ENCODE data around the gene SCYGR1. TPM values are rescaled to one million over a fixed set of nuclear protein-coding genes. Genes with fewer than 3 reads are reported as not detected.

SCYGR1 gene
- total RNA-seq, 1 donor from 2014 or later: not detected

DNA sequence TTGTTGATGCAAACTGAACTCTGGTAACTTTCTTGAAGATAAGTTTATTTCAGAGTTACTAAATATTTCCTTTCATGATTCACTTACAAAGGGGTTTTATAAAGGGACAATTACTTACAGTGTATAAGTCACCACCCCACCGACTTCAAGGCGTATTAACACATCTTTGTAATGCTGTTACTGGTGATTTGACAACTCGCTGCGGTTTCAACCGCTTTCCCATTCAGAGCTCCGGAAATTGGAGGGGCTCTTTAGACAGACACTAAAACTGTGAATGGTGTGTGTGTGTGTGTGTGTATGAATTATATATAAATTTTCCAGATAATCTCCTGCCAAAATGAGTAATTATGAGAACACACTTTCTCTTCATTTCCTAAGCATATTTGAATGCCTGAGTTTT lies 13.6 kb downstream of the SCYGR1 start:
- intact Hi-C loops (cut with micrococcal nuclease): no loop called here

DNA sequence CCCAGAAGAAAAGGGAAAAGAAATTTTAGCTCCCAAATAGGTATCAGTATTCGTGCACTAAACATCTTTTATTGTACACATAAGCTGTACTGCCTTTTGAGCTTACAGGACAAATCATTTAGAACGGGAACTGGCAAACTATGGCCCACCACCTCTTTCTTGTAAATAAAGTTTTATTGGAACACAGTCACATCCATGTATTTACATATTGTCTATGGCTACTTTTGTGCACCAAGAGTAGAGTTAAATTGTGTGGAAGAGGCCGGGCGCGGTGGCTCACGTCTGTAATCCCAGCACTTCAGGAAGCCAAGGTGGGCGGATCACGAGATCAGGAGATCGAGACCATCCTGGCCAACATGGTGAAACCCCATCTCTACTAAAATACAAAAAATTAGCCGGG lies 14.4 kb downstream of the SCYGR1 start:
- intact Hi-C loops (cut with micrococcal nuclease): no loop called here

DNA sequence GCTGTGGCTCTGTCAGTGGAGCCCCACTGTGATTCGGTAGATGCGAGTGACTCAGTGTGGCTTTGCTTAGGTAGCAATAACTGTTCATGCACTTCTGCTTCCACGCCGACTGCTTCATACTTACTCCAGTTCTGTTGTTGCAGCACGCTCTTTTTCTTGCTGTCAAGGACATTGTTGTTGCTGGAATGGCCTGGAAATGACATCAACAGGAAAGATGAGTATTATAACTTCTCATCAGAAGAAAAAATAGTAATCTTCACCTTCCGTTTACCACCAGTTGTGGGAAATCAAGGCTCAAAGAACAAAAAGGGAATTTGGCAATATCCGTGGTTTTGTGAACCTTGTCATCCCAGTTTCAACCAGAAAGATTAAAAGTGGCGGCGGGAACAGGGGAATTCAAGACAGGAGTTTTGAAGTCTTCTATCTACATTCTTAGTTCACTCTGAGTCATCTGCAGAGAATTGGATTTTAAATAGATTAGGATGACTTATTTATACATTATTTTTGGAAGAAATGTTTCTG lies 16.9 kb downstream of the SCYGR1 start:
- intact Hi-C loops (cut with micrococcal nuclease): no loop called here

DNA sequence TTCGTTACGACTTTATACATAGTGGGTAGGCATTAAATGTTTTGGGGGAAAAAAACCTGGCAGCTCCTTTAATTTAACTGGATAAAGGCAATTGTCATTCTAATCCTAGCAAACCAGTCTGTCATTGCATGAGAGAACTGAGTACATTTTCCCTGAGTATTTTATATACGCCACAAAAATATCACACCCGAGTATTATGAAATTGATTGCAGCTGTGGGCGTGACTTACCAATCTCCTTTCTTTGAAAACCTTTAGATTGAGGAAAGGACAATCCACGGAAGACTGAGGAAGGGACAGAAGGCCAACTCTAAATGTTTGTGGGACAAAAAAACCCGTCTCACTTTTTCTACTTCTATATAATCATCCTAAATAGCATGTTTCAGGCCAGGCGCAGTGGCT lies 17.7 kb downstream of the SCYGR1 start:
- intact Hi-C loops (cut with micrococcal nuclease): no loop called here

DNA sequence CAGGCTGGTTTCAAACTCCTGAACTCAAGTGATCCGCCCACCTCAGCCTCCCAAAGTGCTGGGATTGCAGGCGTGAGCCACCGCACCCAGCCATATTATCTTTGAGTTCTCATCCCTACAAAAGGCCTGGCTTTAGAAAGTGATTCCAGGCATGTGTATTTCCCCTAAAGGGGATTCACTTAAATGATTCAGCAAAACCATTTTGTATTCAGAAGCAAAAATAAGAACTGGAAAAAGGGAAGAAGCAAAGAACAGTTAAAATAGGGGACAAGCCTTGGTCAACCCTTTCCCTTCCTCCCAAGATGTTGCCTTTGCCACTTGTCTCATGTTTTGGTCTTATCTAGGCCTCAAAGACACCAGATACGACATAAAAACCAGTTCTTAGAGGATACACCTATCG lies 19.2 kb downstream of the SCYGR1 start:
- intact Hi-C loops (cut with micrococcal nuclease): no loop called here

DNA sequence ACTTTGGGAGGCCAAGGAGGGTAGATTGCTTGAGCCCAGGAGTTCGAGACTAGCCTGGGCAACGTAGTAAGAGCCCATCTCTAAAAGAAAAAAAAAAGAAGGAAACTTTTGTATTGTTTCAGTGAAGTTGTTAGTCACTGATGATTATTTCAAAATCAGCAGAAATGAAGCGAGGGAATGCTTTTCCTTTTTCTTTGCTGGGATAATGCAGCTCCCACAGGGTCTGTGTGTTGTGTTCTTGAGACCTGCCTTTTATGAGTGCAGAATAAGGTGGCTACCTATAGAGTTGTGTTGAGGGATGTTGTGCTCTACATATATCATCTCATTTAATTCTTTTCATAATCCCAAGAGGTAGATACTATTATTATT lies 20.3 kb downstream of the SCYGR1 start:
- intact Hi-C loops (cut with micrococcal nuclease): no loop called here

DNA sequence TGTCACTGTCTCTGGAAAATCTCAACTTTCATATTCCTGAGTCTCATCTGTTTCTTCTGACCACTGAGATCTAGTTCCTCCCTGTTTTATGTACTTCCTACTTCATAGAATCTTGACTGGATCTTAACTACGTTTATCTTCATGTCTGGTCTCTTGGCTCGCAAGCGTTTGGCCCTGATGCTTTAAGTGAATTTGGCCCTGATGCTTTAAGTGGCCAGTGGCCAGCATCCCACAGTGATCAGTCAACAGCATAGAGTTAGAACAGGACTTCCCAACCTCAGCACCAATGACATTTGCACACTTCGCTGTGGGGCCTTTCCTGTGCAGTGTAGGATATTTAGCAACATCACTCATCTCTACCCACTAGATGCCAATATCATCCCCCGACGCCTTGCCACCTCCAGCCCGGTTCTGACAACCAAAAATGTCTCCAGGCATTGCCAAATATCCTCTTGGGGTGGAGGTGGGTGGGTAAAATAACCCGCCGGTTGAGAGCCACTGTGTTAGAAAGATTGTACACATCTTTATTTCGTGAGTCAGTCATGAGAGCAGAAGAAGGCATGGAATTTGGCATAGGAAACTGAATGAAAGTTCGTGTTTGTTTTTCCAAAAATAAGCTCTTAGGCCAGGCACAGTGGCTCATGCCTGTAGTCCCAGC lies 20.9 kb downstream of the SCYGR1 start:
- intact Hi-C loops (cut with micrococcal nuclease): no loop called here

DNA sequence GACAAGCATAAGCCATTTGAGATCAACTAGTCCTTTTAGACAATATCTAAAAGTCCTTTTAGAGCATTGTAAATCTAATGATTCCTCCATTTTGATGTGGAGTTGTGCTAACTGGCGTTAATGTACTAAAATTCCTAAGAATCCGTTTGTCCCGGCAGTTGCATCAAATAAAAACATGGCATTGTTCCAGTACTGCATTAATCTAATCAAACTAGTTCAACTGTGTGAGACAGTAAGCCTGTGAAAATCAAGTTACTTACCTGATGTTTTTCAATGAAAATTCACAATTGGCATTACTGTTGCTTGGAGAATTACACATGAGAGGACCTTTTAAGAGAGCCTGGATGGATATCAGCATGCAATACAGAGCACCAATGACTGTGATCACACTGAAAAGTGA lies 21.9 kb downstream of the SCYGR1 start:
- intact Hi-C loops (cut with micrococcal nuclease): no loop called here

DNA sequence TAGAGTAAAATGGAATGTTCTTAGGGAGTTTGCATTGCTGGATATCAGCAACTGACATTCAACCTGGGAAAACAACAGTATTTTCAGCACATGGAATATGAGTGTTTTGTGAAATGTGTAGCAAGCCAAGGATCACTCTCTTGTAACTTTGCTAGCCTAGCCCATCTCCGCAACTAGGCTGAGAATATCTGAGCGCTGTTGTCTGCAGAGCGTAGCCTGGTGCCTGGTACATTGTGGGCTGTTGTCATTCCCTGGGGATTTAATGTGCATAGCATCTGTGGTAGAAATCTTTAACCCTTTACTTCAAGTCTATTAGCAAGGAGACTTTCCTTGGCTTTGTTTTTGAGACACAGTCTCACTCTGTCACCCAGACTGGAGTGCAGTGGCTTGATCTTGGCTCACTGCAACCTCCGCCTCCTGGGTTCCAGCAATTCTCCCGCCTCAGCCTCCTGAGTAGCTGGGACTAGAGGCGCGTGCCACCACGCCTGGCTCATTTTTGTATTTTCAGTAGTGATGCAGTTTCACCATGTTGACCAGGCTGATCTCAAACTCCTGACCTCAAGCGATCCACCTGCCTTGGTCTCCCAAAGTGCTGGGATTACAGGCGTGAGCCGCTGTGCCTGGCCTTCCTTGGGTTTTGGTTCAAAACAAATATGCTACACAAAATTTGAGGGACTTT lies 23.0 kb downstream of the SCYGR1 start:
- intact Hi-C loops (cut with micrococcal nuclease): loop anchor here (5.0 kb wide), 1 partner anchor 403 kb away; no protein-coding TSS in a partner anchor

DNA sequence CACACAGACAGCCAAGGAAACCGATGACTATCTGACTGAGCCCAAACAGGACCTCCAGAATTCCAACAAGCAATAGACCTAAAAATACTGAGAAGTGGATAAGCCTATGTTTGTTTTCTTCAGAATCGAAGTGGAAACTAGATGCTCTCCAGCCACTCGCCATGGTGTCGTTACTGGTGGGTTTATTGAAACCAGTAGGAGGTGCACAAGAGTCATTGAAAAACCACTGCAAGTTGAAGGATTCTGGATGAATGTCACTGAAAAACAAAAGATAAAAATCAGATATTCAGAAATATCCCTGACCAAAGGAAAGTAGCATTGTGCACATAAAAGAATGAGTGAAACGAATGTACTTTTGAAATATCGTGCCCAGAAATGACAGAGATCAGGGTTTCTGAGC lies 24.0 kb downstream of the SCYGR1 start:
- intact Hi-C loops (cut with micrococcal nuclease): loop anchor here (5.0 kb wide), 1 partner anchor 404 kb away; no protein-coding TSS in a partner anchor

DNA sequence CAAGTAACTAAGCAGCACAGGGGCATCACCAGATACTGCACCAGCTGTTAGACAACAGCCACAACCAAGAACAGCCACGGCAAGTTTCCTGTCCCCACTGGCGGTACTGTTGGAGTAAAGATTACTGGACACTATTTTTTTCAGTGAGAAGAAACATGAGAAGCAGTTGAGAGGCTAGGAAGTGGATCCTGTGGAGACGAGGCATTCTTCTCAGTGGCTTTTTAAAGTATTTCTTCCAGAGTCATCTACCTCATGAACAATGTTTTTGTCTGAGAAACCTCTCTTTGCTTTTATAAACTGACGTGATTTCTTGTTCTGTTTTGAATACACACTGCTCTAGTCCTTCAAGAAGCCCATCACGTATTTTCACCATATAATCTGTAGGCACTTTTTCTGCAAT lies 27.4 kb downstream of the SCYGR1 start:
- intact Hi-C loops (cut with micrococcal nuclease): loop anchor here (5.0 kb wide), 1 partner anchor 407 kb away; no protein-coding TSS in a partner anchor

DNA sequence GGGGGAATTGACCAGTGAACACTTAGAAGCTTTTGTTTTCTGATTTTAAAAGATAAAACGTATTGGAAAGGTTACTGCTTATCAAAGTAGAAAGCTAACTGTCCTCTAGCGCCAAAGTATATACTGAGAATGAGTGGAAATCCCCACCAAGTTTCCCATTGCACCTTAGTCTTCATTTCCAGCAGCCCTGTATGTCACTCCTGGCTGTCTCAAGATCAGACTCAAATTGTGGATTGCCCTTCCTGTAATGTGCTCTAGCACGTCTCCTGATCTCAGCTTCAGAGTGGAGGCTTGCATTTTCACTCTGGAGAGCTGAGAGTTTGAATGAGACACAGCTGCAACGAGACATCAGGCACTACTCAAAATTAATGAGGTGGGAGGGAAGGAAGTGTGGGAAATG lies 36.1 kb downstream of the SCYGR1 start:
- intact Hi-C loops (cut with micrococcal nuclease): loop anchor here (1.0 kb wide), 1 partner anchor 26 kb away; the partner anchor contains the start of gene MFF

DNA sequence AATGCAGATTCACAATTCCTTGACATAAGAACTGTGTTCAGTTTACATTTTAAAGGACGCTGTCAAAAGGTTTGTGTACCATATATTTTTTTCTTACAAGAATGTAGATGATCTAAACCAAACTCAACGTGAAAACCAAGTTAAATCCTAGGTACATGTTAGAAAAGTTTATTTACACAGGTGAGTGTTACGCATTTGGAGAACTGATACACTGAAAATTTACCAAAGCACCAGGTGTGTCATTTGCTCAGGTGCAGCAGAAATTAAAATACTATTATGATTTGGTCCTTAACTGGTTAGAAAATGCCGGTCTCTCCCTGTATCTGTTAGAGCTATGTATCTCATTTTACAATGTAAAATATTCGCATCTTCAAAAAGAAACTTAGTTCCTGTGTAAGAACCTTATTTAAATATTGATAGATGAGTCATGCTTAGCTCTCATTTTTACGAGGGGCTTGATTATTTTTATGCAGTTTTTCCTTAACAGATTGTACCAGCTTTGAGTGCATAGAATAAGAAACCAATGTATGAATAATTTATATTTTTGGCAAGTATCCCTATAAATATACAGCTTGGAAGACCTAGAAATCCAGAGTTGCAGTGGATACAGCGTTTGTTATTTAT lies 37.6 kb downstream of the SCYGR1 start:
- intact Hi-C loops (cut with micrococcal nuclease): no loop called here

DNA sequence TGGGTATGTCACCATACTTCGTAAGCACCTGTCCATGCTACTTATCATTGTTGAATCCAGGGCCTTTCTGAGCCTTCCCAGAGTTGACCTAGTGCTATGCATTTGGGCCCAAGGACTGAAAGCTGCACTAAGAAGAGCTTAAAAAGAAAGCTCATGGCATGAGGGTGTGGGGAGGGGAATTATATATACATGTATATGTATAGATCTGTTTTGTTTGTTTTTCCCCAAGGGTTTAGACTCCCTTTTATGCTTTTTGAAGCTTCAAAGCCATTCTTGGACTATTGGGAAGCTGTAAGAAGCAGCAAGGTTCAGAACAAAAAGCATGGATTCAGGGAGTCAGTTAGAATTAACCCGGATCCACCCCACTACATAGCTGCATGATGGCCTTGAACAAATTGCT lies 39.4 kb downstream of the SCYGR1 start:
- intact Hi-C loops (cut with micrococcal nuclease): no loop called here

DNA sequence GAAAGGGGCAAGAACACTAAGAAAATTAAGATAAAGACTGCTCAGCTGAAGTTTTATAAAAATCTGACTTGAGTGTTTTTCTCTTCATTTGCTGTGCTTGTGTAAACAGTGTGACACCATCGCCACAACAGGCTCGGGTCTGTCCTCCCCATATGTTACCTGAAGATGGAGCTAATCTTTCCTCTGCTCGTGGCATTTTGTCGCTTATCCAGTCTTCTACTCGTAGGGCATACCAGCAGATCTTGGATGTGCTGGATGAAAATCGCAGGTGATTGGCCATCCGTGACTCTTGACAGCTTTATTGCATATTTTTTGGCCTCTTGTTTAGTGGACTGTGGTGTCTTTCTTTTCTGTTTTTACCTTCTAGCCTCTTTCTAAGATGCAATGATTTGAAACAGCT lies 40.6 kb downstream of the SCYGR1 start:
- intact Hi-C loops (cut with micrococcal nuclease): no loop called here

DNA sequence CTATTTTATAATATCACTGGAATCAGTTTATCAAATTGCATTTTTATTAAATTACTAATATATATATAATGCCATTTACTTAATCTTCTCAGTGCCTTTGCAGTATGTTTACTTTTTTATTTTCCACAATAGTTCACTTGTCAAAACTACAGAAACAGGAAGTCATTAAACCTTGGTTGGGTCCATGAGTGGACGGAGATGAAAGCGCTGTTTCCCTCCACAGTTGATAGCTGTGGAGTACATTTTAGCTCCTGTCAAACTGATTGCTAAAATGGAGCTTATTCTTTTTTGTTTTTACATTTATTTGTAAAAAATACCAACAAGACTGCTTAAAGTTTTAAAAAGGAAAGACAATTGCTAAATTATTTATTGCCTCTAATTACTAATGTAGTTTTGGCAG lies 43.5 kb downstream of the SCYGR1 start:
- intact Hi-C loops (cut with micrococcal nuclease): no loop called here

DNA sequence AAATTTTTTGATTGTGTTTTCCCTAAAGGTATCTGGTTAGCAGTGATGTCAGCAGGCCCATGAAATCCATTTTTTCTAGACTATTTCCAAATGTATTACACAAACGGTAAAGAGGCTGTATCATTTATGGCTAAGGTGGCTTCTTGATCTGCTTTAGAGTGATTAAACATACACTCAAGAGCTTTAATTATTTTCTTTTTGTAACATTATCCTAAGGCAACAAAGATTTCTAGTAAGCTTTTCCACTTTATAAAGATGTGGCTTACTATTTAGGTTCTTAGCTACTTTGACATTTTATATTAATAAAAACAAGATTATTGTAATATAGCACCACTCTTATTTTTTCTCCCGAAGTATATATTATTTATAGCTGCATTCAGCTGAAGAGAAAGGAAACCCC lies 46.2 kb downstream of the SCYGR1 start:
- intact Hi-C loops (cut with micrococcal nuclease): no loop called here

DNA sequence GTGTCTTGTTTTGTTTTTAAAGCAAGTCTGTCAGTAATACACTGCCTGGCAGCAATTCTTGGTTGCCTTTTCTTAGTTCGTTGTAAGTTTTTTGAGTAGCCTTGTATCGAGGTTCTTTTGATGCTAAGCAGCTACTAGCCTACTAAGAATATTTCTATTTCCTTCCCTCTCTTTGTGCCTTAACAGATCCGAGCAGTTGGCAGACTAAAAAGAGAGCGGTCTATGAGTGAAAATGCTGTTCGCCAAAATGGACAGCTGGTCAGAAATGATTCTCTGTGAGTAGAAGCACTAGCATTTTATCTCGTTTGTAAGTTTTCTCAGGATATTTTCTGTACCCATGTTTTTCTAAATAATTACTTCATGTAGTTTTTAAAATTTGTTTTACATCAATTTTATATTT lies 47.6 kb downstream of the SCYGR1 start:
- intact Hi-C loops (cut with micrococcal nuclease): no loop called here

DNA sequence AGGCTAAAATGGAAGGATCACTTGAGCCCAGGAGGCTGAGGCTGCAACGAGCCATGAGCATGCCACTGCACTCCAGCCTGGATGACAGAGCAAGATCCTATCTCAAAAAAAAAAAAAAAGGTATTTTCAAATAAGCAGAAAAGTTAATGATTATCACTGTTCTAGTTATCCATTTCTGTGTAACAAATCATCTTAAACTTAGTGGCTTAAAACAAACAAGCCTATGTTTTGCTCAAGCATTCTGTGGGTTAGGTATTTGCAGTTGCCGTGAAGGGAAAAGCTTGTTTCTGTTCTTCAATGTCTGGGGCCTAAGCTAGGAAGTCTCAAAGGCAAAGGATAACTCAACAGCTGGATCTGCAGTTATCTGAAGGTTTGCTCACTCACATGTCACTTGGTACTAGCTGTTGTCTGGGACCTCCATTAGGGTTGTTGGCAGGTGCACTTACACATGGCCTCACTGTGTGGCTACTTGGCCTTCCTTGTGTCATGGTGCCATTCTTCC lies 48.6 kb downstream of the SCYGR1 start:
- intact Hi-C loops (cut with micrococcal nuclease): no loop called here
